Body of pancreas (tissue), 4 donors: ENCODE measurements around the gene ATP9B.

Source experiments
- CTCF ChIP-seq, 7 experiments: fragments of 450-650 bp in 4 of 7; fragments of 200-600 bp in 3 of 7; sonication (generic) in 3 of 7; IDR thresholded peaks; one replicate each; pipeline ENCODE4 v1.5.1; 2016 to 2019; ENCODE audit warnings: antibody characterized with exemption in 7 of 7
- POLR2A ChIP-seq, 3 donors: fragments of 450-650 bp; IDR thresholded peaks; one replicate each; pipeline ENCODE4 v1.6.1; 2016; ENCODE audit warnings: antibody characterized with exemption in 3 of 3, mild to moderate bottlenecking in 2 of 3

DNA sequence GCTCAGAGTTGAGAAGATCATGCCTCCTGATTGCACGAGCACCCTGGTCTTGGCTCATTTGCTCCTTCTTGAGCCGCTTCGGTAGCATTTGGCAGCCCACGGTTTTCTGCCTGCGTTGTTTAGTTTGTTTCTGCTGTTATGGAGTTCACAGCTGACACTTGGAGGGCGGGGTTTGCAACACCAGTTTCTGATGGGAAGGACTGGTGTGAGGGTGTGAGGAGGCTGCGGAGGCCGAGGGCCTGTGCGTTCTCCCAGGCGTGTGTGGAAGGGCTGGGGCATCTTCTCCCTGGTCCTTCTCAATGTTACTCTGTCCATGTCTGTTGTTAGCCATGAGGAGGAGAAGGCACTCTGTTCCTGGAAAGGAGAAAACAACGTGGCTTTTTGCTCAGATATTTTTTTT, 349.4 kb downstream of the ATP9B start:
- no peak for TF ChIP-seq POLR2A (IDR thresholded peaks at IDR 0.05)
- no peak for TF ChIP-seq CTCF (IDR thresholded peaks at IDR 0.05)
